ENCODE results near the gene WNT7B. TPM values are rescaled to one million over a fixed set of nuclear protein-coding genes. Genes with fewer than 3 reads are reported as not detected.

Gene WNT7B
- total RNA-seq, 2 donors from 2014 or later: 7.5 to 7.7 TPM

DNA sequence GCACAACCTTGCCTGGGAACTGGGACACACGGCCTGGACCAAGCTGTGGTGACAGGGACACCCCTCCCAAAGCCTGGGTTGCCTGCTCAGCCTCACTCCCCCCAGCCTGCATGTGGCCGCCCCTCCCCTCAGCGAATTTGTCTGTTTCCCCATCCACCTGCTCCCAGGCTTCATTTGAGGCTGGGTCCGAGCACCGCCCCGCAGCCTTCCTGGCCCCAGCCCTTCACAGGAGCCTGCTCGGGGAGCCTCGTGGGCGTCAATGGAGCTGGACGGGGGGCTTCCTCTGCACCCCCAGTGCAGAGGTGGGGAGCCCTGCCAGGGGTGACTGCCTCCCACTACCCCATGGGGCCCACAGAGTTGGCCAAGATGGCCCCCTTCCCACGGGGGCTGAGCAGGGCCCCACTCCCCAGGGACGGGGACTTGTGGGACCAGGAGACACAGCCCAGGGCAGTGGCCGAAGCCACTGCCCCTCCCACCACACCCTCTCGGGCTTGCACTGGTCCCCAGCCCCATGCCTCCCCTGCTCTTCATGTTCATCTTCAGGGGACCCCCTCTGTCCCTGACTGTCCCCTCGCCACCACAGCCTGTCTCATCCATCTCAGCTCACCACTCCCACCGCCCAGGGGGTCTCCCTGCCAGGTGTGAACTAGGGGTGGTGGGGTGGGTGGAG, 91.7 kb downstream of the WNT7B start:
- intact Hi-C loops (cut with DNase I): no loop called here
- Histone ChIP-seq H3K4me1 (replicated peaks) (peaks cover 4% of the 10 kb centered on the region), H3K9me3 (no peaks in the 10 kb centered on the region), H3K36me3 (no peaks in the 10 kb centered on the region), H3K4me3 (no peak overlapping the region), H3K27me3 (replicated peaks; ENCODE audit: insufficient read depth) (no peaks in the 10 kb centered on the region), H3K27ac (no peak overlapping the region)
- DNase-seq (ENCODE audit: low spot score): no peak
- TF ChIP-seq POLR2AphosphoS5 (IDR thresholded peaks at IDR 0.05): no peak
- no peak for TF ChIP-seq POLR2A (IDR thresholded peaks at IDR 0.05)
- TF ChIP-seq, protein P1, sequence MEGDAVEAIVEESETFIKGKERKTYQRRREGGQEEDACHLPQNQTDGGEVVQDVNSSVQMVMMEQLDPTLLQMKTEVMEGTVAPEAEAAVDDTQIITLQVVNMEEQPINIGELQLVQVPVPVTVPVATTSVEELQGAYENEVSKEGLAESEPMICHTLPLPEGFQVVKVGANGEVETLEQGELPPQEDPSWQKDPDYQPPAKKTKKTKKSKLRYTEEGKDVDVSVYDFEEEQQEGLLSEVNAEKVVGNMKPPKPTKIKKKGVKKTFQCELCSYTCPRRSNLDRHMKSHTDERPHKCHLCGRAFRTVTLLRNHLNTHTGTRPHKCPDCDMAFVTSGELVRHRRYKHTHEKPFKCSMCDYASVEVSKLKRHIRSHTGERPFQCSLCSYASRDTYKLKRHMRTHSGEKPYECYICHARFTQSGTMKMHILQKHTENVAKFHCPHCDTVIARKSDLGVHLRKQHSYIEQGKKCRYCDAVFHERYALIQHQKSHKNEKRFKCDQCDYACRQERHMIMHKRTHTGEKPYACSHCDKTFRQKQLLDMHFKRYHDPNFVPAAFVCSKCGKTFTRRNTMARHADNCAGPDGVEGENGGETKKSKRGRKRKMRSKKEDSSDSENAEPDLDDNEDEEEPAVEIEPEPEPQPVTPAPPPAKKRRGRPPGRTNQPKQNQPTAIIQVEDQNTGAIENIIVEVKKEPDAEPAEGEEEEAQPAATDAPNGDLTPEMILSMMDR (IDR thresholded peaks at IDR 0.05): no peak
- 89% methylated on average over 16 of the region's 16 CpGs for WGBS

DNA sequence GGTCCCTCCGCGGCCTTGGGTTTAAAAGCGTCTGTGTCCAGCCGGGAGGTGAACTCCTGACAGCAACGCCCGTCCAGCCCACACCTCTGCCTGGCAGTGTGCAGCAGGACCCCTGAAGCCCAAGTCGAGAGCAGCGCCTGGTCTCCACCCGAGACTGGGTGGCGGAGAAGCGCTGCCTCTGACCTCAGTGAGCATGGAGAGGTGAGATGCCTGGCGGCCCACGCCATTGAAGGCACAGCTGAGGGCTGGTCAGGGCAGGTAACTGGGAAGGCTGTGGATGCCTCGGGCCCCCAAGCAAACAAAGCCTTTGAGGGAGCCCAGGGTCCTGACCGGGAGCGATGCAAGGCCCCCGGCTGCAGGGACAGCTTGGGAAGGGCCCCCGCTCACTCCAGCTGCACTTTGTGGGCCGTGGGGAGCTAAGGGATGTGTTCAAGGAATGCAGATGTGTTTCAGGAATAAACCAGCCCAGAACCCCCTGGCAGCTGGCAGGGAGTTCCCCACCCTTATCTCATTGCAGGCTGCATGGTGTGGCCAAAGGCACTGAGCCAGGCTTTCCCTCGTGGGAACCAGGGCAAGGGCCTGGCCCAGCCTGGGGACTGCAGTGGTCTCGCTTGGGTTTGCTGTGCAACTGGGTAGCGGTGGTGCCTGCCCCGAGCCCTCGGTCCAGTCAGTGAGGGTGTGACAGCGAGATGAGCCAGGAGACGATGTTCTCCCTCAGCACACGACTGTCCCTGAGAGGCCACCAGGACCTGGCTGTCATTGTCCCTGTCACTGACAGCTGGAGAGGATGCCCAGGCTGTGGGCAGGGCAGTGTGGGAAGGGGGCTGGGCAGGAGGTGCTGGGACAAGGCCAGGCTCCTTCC, 92.5 kb downstream of the WNT7B start:
- TF ChIP-seq POLR2A (IDR thresholded peaks at IDR 0.05) (no peak), POLR2AphosphoS5 (IDR thresholded peaks at IDR 0.05) (no peak)
- TF ChIP-seq, protein P1 (IDR thresholded peaks at IDR 0.05): no peak
- Histone ChIP-seq H3K4me1 (replicated peaks) (peaks cover 4% of the 10 kb centered on the region), H3K9me3 (no peaks in the 10 kb centered on the region), H3K36me3 (no peaks in the 10 kb centered on the region), H3K27ac (no peak overlapping the region), H3K27me3 (replicated peaks; ENCODE audit: insufficient read depth) (no peaks in the 10 kb centered on the region), H3K4me3 (no peak overlapping the region)
- intact Hi-C loops (cut with DNase I): no loop called here
- DNase-seq (ENCODE audit: low spot score): no peak
- 83% methylated on average over 27 of the region's 27 CpGs for WGBS

DNA sequence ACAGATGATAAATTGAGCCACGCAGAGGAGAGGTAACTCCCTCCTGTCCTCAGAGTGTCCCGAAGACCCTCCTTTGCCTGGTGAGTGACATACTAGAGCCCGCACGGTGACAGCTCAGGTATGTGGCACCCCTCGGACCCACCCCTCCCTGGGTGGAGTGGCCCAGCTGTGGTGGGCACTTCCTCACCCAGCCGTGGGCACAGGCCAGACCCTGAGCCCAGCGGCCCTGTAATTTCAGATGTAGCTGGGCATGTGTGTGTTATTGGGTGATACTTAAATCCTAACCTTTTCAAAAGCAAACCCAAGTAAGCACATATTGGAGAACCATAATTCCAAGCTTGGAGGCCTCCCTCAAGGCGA, 93.2 kb downstream of the WNT7B start:
- H3K27ac ChIP-seq: no peak overlapping the region
- TF ChIP-seq POLR2AphosphoS5 (IDR thresholded peaks at IDR 0.05): no peak
- no peak for TF ChIP-seq POLR2A (IDR thresholded peaks at IDR 0.05)
- TF ChIP-seq, protein P1 (IDR thresholded peaks at IDR 0.05): no peak
- no peaks in the 10 kb centered on the region for H3K36me3 ChIP-seq
- H3K4me3 ChIP-seq: no peak overlapping the region
- WGBS: 88% methylated on average over 8 of the region's 8 CpGs
- DNase-seq (ENCODE audit: low spot score): no peak
- no peaks in the 10 kb centered on the region for H3K27me3 ChIP-seq (replicated peaks; ENCODE audit: insufficient read depth)
- intact Hi-C loops (cut with DNase I): no loop called here
- peaks cover 4% of the 10 kb centered on the region for H3K4me1 ChIP-seq (replicated peaks)
- no peaks in the 10 kb centered on the region for H3K9me3 ChIP-seq

DNA sequence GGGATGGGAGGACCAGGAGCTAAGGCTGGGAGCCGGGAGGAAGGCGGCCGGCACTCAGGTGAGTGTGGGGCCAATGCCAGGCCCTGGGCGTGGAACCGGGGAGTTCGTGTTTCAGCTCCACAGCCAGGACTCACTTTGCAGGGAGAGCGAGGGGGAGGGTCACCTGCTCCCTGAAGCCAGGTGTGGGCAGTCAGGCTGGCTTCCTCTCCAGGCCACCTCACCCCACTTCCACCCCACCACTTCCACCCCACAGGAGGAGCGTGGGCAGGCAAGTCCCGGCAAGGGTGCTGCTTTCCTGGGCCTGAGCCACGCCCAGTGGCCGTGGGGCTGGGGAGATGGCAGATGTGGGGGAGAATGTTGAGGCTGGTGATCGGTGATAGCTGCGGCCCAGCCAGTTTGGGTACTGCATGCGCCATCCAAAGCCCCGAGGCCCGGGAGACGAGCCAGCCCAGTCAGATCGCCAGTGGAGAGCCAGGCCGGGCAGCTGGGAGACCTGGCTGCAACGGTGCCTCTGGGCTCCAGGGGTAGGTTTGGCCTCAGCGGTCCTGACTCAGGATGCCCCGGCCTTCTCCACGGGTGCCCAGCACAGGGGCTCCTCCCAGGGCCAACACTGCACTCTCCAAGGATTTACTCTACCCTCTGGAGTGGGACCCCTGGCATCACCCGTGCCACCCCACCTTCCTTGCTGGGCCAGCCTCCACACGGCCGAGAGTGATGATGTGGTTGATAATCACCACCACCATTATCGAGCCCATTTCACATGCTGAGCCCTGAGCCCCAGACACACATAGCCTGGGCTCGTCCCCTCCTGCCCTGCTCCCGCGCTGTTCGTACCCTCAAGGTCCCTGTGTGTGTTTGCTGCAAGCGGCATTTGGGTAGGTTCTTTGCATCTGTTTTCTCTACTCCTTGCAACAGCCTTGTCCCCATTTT, 93.8 kb downstream of the WNT7B start:
- H3K27ac ChIP-seq: no peak overlapping the region
- TF ChIP-seq, protein P1 (IDR thresholded peaks at IDR 0.05): no peak
- TF ChIP-seq POLR2AphosphoS5 (IDR thresholded peaks at IDR 0.05): no peak
- TF ChIP-seq POLR2A (IDR thresholded peaks at IDR 0.05): no peak
- H3K27me3 ChIP-seq (replicated peaks; ENCODE audit: insufficient read depth): no peaks in the 10 kb centered on the region
- peaks cover 4% of the 10 kb centered on the region for H3K4me1 ChIP-seq (replicated peaks)
- intact Hi-C loops (cut with DNase I): no loop called here
- no peaks in the 10 kb centered on the region for H3K36me3 ChIP-seq
- no peaks in the 10 kb centered on the region for H3K9me3 ChIP-seq
- WGBS: 69% methylated on average over 32 of the region's 32 CpGs
- no peak for DNase-seq (ENCODE audit: low spot score)
- H3K4me3 ChIP-seq: no peak overlapping the region
